GM10248 (cell line): Measurements from ENCODE around the gene PMVK.

Source experiments
- CTCF ChIA-PET: fragments of 300-600 bp; sonication (Branson Sonifier 250); formaldehyde crosslinking; extraction: SDS; loops from one replicate; lab custom pipeline; 2021; ENCODE audit warnings: antibody characterized with exemption; lab: Yijun Ruan, JAX
- POLR2A ChIA-PET: fragments of 350-650 bp; sonication (Branson Sonifier 250); formaldehyde crosslinking; extraction: SDS; loops from one replicate; lab custom pipeline; 2020; ENCODE audit warnings: antibody characterized with exemption; lab: Yijun Ruan, JAX
- DNase-seq: peaks from one replicate; pipeline ENCODE4 v3.0.0; 2012; ENCODE audit errors: extremely low spot score
- CTCF ChIP-seq: IDR thresholded peaks from 2 replicates; pipeline ENCODE4 v1.5.1; 2012; ENCODE audit warnings: mild to moderate bottlenecking, low read depth; ENCODE audit errors: extremely low read depth, missing control alignments, control extremely low read depth

PMVK gene

GRCh38 chr1:154888757-154889156 lies 47.8 kb downstream of the PMVK start:
- no peak for TF ChIP-seq CTCF
- ChIA-PET POLR2A (no interaction called here), CTCF (interaction anchor here (1.1 kb wide), 1 partner anchor 219 kb away, joined by 3 read pairs; no protein-coding TSS in a partner anchor)
- no peak for DNase-seq

DNA sequence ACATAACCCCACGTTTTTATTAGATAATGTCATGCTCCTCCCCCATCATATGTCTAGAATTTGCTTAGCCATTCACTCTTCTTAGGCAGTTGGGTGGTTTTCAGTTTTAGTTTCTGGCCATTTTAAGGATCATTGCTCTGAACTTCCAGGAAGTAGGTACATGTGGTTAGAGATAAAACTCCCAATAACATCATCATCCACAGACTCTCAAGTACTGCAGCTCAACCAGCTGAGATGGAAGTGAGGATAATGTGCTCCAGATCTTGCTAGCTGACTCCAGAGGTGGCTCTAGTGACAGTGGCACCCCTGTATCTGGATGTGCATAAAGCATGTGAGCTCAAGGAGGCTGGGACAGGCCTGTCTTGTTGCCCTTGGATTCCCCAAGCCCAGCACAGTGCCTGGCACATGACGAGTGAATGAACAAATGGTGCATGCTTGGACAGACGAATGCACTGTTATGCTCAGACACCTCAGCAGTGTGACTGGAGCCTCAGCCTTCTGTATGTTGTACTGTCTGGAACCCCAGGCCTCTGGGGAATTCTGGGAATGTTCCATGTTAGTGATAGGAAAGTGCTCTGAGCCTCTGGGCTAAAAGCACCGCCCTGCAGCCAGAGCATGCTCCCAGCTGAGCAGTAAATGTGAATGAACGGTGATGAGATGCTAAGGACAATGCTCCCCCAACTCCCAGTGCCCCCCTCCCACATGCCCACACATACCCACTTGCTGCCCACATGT lies 50.1 kb downstream of the PMVK start:
- ChIA-PET CTCF (no interaction called here), POLR2A (no interaction called here)
- TF ChIP-seq CTCF: no peak
- no peak for DNase-seq

- ChIA-PET CTCF (interaction anchor here (1.1 to 4.5 kb wide), 3 partner anchors 25 to 216 kb away, joined by 3 to 31 read pairs (median 5); no protein-coding TSS in a partner anchor), POLR2A (no interaction called here)
- no peak for TF ChIP-seq CTCF
- no peak for DNase-seq
Observed at GRCh38 chr1:154884869-154885701, 51.4 kb downstream of the PMVK start.

DNA sequence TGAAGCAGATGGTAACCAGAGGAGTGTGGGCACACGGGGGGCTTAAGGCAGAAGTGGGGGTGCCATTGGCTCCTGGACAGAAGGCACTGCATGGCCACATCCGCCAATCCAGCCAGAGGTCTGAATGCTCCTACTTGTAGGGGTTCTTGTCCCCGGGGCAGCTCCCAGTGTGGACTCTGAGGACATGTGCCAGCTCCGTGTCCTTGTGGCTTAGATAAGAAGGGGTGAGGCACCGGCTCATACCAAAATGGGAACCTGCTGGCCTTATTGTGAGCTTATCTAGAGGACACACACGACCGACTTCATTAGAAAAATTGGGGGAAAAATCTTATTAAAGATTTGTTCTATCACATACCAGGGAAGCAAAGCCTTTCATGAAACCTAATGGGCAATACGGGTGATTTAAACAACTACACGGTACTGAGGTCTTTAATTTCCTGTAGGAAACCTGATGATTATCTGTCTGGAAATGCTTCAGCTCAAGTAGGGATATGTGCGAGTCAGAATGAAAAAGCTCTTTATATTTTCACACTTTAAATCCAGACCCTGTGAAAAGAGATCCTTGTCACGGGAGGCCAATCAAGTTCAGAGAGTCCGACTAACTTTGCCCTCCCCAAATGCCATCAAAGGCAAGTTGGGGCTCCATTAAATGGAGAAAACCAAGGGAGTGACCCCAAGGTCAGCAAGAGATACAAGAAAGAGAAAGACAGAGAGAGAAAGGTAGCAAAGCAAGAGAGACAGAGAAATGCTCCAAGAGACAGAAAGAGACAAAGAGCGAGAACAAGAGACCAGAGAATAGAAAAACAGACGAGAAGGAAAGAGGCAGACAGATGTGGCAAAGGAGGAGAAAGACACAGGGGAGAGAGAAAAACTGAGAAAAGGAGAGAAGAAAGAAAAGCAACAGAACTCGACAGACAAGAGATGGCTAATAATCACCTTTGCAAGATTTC lies 52.3 kb downstream of the PMVK start:
- CTCF ChIA-PET: interaction anchor here (0.8 to 4.5 kb wide), 5 partner anchors 11 to 215 kb away, joined by 3 to 31 read pairs (median 3); no protein-coding TSS in a partner anchor
- POLR2A ChIA-PET: no interaction called here
- DNase-seq: no peak
- TF ChIP-seq CTCF: no peak

DNA sequence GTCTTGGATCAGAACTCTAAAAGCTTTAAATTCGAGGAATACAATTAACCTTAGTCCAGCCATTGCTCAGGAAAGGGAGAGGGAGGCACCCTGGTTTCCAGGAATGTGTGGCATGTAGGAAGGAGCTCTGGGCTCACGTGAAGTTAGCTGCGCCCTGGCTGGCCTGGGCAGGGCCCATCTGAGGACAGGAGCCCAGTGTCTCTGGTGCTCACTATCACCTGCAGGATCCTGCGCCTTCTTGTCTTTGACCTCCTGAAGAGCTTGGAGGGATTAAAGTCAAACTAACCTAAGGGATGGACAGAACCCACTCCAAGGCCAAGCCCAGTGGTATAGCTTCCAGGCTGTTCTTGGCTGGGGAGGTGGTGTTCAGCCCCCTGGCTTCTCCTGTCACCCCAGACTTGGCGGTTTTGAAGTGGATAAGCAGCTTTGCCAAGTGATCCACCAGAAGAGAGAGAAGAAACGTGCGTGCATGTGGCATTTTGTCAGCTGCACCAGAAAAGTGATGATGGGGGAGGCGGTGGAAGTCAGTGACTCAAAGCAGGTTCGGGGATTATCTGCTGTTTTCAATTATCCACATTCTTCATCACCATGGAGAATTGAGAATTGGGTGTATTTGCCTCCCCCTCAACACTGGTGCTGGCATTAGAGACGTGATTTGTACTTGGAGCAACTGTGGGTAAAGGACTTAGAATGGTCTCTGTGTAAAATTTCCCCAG lies 54.5 kb downstream of the PMVK start:
- no peak for DNase-seq
- ChIA-PET CTCF (interaction anchor here (0.8 to 4.5 kb wide), 15 partner anchors 9 to 403 kb away, joined by 3 to 31 read pairs (median 4); no protein-coding TSS in a partner anchor), POLR2A (no interaction called here)
- TF ChIP-seq CTCF: no peak
